ENCODE measurements around the gene FBXW12.

FBXW12 gene

DNA sequence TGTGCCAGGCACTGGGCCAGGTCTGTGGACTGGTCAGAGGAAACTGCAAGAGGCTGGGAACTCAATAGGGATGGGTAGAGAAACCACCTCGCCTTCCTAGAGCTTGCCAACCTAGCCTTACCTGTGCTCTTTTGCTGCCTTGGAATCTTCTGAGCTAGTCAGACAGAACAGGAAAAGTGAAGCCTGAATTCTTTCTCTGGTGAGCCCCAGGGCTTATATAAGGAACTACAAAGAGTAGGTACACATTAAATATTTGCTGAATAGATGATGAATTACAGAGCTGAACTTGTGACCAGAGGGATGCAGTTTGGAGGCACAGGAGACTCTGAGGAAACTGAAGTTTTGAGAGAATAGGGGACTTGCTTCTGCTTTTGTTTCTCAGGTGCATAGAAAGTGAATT is 15.6 kb upstream of the FBXW12 start:
- no peak overlapping the region for H3K4me3 Mint-ChIP-seq
- H3K27ac Mint-ChIP-seq = no peak overlapping the region
- H3K9me3 Mint-ChIP-seq = peaks cover 6 to 8% of the 10 kb centered on the region in 2 donors
- ATAC-seq (replicated peaks) (no peak), DNase-seq (no peak)
- no peaks in the 10 kb centered on the region for H3K4me1 Mint-ChIP-seq
- H3K27me3 Mint-ChIP-seq = peaks cover 53 to 55% of the 10 kb centered on the region in 2 donors
- H3K36me3 Mint-ChIP-seq = peaks cover 0 to 5% of the 10 kb centered on the region in 2 donors

DNA sequence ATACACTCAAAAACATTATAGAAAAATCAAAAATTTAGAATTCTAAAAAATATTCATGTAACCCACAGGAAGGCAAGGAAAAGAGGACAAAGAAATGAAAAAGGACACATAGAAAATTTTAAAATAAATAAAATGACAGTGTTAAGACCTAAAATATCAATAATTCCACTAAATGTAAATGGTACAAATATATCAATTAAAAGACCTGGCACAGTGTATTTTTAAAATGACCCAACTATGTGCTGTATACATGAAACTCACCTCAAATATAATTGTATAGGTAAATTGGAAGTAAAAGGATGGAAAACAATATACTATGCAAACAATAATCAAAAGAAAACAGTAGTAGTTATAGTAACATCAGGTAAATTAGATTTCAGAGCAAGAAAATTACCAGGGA is 10.1 kb upstream of the FBXW12 start:
- DNase-seq = no peak
- no peak for ATAC-seq (replicated peaks)
- peaks cover 0 to 6% of the 10 kb centered on the region in 2 donors for H3K36me3 Mint-ChIP-seq
- no peak overlapping the region for H3K27ac Mint-ChIP-seq
- peaks cover 13 to 15% of the 10 kb centered on the region in 2 donors for H3K9me3 Mint-ChIP-seq
- no peaks in the 10 kb centered on the region for H3K4me1 Mint-ChIP-seq
- peaks cover 34 to 36% of the 10 kb centered on the region in 2 donors for H3K27me3 Mint-ChIP-seq
- no peak overlapping the region for H3K4me3 Mint-ChIP-seq

DNA sequence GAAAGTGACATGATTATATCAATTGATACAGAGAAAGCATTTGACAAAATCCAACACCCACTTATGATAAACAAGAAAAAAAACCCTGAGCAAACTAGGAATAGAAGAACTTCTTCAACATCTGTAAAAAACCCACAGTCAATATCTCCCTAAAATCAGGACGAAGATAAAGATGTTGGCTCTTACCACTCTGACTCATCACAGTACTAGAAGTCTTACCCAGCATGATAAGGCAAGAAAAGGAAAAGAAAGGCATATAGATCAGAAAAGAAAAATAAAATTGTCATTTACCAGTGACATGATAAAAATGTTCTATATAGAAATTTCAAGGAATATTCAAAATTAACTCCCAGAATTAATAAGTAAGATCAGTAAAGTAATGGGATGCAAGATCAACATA is 7.2 kb upstream of the FBXW12 start:
- peaks cover 12 to 13% of the 10 kb centered on the region in 2 donors for H3K9me3 Mint-ChIP-seq
- ATAC-seq (replicated peaks) = no peak
- H3K36me3 Mint-ChIP-seq = peaks cover 0 to 6% of the 10 kb centered on the region in 2 donors
- DNase-seq = no peak
- H3K27ac Mint-ChIP-seq = no peak overlapping the region
- H3K4me3 Mint-ChIP-seq = no peak overlapping the region
- H3K27me3 Mint-ChIP-seq = peaks cover 14 to 20% of the 10 kb centered on the region in 2 donors
- H3K4me1 Mint-ChIP-seq = no peaks in the 10 kb centered on the region

DNA sequence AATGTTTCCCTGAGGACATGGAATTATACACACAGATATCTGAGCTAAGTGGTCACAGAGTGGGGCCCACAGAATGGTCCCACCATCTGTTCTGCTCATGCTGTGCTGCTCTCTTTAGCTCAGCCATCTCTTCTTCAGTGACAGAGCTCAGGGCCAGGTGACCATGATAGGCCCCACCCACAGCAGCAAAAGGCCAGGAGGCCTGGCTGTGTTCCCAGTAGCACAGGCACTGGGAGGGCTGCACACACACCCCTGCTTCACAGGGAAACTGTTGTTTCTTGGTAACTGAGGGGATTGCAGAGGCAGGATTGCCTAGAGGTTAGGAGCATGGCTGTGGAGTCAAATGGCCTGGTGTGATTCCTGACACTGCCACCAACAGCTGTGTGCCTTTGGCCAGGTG is 4.8 kb upstream of the FBXW12 start:
- H3K4me1 Mint-ChIP-seq = no peaks in the 10 kb centered on the region
- DNase-seq (no peak), ATAC-seq (replicated peaks) (peak in 1 of 2 donors; percentile 23)
- peaks cover 5 to 10% of the 10 kb centered on the region in 2 donors for H3K27me3 Mint-ChIP-seq
- peaks cover 2 to 3% of the 10 kb centered on the region in 2 donors for H3K9me3 Mint-ChIP-seq
- H3K27ac Mint-ChIP-seq = no peak overlapping the region
- H3K36me3 Mint-ChIP-seq = no peaks in the 10 kb centered on the region
- no peak overlapping the region for H3K4me3 Mint-ChIP-seq

DNA sequence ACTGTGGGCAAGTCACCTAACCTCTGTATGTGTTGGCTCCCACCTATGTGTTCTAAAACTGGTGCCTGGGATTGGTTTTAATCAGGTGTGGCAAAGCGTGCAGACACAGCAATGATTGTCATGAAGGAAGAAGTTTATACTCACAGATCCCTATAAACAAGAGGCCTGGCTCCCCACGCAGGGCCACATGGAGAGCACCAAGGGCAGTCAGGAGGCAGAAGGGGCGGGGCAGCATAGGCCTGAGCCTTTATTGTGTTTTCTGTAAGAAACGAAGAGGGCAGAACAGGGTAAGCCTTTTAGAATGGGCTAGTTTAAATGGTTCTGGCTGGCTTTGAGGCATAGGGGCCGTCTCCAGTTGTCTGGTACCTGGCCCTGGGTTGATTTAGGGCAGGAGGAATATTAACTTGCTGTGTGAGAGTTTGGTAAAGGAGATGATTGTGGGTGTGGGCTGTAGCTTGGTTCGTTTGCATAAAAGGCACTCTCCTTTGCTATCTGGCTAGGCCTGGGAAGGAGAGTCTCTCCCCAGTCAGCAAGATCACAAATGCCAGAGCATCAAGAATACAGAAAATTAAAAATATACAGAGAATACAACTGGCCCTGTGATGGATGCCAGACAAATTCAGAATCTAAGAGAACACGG is 2.2 kb upstream of the FBXW12 start:
- no peak for DNase-seq
- Mint-ChIP-seq H3K9me3 (peaks cover 0 to under 1% of the 10 kb centered on the region in 2 donors), H3K36me3 (no peaks in the 10 kb centered on the region), H3K27me3 (peaks cover 2% of the 10 kb centered on the region in 2 donors), H3K4me1 (no peaks in the 10 kb centered on the region), H3K27ac (no peak overlapping the region), H3K4me3 (no peak overlapping the region)
- ATAC-seq (replicated peaks) = no peak

DNA sequence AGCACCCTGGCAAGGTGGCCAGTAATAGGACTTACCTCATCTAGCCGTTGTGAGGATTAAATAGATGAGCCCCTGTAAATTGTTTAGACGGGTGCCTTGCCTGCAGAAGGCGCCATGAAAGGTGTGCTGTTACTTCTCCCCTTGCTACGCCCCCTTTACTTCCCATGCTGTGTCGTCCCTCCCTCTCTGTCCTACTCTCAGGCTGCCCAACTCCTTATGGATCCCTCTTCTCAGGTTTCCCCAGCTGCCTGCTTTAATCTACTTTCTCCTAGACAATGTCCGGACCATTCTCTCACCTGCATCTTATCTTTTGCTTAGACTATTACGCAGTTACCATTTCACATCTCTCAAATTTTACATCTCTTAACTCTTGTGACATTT is 1.7 kb upstream of the FBXW12 start:
- Mint-ChIP-seq H3K36me3 (no peaks in the 10 kb centered on the region), H3K9me3 (no peaks in the 10 kb centered on the region), H3K4me3 (no peak overlapping the region), H3K27me3 (no peaks in the 10 kb centered on the region), H3K4me1 (no peaks in the 10 kb centered on the region), H3K27ac (no peak overlapping the region)
- ATAC-seq (replicated peaks) (no peak), DNase-seq (no peak)

DNA sequence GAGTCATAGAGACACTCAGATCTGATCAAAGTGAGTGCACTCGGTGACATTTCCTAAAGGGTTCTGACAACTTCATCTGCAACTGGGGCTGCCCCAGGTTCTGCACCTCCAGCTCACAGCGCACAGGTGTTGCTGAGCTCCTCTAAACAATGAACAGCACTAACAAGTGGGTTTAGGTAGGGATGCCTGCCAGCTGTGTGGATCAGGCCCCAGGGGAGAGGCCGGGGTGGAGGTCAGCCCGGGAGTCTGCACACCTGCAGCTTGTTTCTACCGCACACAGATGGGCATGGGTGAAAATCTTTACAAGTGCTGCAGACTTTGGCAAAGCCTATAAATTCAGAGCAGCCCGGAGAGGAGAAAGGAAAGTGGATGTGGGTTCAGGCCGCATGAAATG is 355 bp downstream of the FBXW12 start:
- DNase-seq (no peak), ATAC-seq (replicated peaks) (no peak)
- no peaks in the 10 kb centered on the region for H3K27me3 Mint-ChIP-seq
- no peaks in the 10 kb centered on the region for H3K9me3 Mint-ChIP-seq
- H3K4me1 Mint-ChIP-seq = no peaks in the 10 kb centered on the region
- H3K4me3 Mint-ChIP-seq = no peak overlapping the region
- H3K36me3 Mint-ChIP-seq = no peaks in the 10 kb centered on the region
- no peak overlapping the region for H3K27ac Mint-ChIP-seq

DNA sequence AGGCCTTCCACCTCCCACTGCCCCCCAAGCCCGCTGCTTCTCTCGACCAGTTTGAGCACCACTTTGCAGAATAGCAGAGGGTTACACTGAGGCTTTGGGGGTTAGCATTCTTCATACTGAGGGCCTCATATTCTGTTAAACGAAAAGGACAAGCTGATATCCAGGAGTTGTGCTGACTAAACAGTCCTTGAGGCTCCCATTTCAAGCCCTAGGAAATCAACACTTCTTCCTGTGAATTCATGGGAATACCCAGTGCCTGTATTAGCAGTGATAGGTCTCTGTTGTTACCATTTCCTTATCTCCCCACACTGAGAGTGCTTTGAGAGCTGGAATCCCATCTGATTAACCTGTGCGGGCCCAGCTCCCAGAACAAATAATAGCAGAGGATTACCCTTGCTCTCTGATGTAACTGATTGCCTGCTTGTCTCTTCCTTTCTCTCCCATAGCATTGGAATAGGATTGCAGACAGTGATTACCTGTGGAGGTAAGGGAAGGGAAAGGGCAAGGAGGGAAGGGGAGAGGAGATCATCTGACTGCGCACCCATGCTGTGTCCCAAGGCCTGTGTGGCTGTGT is 930 bp downstream of the FBXW12 start:
- no peak for DNase-seq
- H3K9me3 Mint-ChIP-seq = no peaks in the 10 kb centered on the region
- no peak for ATAC-seq (replicated peaks)
- H3K27ac Mint-ChIP-seq = no peak overlapping the region
- no peaks in the 10 kb centered on the region for H3K4me1 Mint-ChIP-seq
- no peak overlapping the region for H3K4me3 Mint-ChIP-seq
- H3K36me3 Mint-ChIP-seq = no peaks in the 10 kb centered on the region
- H3K27me3 Mint-ChIP-seq = no peaks in the 10 kb centered on the region

DNA sequence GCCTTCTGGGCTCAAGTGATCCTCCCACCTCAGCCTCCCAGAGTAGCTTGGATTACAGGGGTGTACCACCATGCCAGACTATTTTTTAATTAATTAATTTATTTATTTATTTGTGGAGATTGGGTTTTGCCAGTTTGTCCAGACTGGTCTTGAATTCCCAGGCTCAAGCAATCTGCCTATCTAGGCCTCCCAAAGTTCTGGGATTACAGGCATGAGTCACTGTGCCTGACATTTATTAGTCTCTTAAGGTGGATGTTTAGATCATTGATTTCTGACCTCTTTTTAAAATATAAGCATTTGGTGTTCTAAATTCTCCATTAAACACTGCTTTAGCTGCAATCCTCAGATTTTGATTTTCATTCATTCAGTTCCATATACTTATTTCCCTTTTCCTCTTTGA is 15.6 kb downstream of the FBXW12 start:
- H3K9me3 Mint-ChIP-seq = peaks cover 0 to 1% of the 10 kb centered on the region in 2 donors
- no peak overlapping the region for H3K4me3 Mint-ChIP-seq
- H3K27ac Mint-ChIP-seq = no peak overlapping the region
- DNase-seq = no peak
- peaks cover 0 to 1% of the 10 kb centered on the region in 2 donors for H3K36me3 Mint-ChIP-seq
- peaks cover 12 to 19% of the 10 kb centered on the region in 2 donors for H3K27me3 Mint-ChIP-seq
- no peaks in the 10 kb centered on the region for H3K4me1 Mint-ChIP-seq
- no peak for ATAC-seq (replicated peaks)

DNA sequence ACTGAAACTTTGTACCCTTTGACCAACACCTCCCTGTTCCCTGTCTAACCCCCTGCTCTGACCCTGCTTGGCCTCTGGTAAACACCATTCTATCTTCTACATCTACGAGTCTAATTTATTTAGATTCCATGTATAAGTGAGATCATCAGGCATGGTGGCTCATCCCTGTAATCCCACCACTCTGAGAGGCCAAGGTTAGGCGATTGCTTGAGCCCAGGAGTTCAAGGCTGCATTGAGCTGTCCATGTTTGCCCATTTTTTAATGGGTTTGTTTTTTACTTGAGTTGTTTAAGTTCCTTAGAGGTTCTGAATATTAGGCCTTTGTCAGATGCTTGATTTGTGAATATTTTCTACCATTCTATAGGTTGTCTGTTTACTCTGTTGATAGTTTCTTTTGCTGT is 16.9 kb downstream of the FBXW12 start:
- no peak overlapping the region for H3K27ac Mint-ChIP-seq
- no peak for ATAC-seq (replicated peaks)
- H3K4me1 Mint-ChIP-seq = no peaks in the 10 kb centered on the region
- H3K4me3 Mint-ChIP-seq = no peak overlapping the region
- H3K36me3 Mint-ChIP-seq = peaks cover 0 to 1% of the 10 kb centered on the region in 2 donors
- H3K27me3 Mint-ChIP-seq = peaks cover 14 to 17% of the 10 kb centered on the region in 2 donors
- no peak for DNase-seq
- H3K9me3 Mint-ChIP-seq = peaks cover 0 to 1% of the 10 kb centered on the region in 2 donors

DNA sequence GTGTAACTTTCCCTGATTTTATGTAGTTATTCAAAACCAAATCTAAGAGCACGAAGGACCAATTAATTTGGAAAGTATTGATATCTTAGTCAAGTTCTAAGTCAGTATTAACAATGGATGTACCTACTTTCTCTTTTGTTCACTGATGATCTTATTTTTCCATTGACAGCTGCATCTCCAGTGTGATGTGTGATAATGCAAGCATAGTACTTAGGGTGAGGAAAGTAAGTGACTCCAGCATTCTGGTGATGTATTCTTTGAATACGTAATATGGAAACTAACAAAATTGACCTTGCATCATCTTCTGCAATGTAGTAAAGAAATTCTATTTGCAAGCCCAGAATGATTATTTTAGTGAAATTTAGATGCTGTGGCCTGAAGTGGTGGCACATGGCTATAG is 22.4 kb downstream of the FBXW12 start:
- Mint-ChIP-seq H3K4me1 (no peaks in the 10 kb centered on the region), H3K9me3 (no peaks in the 10 kb centered on the region), H3K27me3 (peaks cover 0 to 12% of the 10 kb centered on the region in 2 donors), H3K27ac (no peak overlapping the region), H3K4me3 (no peak overlapping the region), H3K36me3 (no peaks in the 10 kb centered on the region)
- DNase-seq (no peak), ATAC-seq (replicated peaks) (no peak)

DNA sequence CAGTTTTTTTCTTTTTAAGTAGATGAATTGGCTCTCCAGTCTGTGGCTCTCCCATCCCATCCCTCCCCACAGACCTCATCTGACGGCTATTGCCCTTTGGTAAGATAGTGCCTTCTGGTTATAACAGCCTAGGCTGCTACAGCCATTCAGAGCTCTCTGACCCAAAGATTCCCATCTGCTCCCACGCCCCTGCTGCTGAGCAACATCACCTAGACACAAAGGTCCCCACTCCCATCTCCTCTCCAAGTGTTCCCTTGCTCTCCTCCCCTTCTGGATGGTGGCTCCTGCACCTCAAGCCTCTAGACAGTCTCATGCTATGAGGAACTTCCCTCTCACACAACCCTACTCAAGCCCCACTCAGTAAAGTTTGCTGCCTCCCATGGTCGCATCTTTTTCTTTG is 23.7 kb downstream of the FBXW12 start:
- H3K36me3 Mint-ChIP-seq = no peaks in the 10 kb centered on the region

DNA sequence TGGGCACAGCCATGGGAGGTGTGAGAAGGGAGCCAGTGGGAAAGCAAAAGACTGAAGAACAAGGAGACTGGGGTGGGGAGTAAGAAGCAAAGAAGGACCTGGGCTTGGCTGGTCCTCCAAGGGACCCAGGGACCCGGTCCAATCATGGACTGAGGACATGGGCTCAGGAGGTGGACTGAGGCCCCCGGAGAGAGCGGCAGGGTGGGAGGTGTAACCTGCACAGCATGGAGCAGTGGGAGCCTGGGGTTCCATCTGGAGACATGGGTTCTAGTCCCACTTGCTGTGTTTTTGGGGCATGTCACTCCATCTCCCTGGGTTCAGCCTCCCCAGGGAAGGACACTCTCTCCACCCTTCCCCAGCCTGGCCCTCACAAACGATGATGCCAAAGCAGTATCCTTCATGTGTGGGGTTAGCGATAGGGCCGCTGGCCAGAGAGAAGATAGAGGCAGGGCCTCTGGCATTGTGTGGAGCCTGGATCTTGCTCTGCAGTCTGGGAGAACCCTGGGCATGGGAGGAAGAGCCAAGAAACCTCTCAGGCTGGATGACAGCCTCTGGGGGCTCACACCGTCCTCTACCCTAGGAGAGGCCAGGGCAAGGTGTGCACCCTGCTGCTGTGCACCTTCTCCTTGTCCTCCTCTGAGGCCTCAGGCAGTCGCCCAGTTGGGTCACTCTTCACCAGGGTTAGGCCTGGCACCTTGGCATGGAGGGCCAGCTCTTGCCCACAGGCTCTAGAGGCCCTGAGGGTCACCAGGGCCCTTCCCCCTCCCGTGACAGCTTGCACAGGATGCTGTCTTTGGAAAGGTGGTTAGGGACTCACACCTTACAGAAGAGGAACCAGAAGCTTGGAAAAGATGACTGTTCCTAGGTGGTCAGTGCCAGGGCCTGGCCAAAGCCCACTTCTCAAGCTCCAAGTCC is 26.0 kb downstream of the FBXW12 start:
- ATAC-seq (replicated peaks) (no peak), DNase-seq (no peak)
- no peak overlapping the region for H3K27ac Mint-ChIP-seq
- no peaks in the 10 kb centered on the region for H3K4me1 Mint-ChIP-seq
- peaks cover 6 to 13% of the 10 kb centered on the region in 2 donors for H3K27me3 Mint-ChIP-seq
- H3K4me3 Mint-ChIP-seq = no peak overlapping the region
- H3K36me3 Mint-ChIP-seq = no peaks in the 10 kb centered on the region
- H3K9me3 Mint-ChIP-seq = no peaks in the 10 kb centered on the region

More for the DNA sequence above, 23.7 kb downstream of the FBXW12 start:
- Mint-ChIP-seq H3K27me3 (peaks cover 2 to 14% of the 10 kb centered on the region in 2 donors), H3K4me1 (no peaks in the 10 kb centered on the region), H3K9me3 (no peaks in the 10 kb centered on the region), H3K4me3 (no peak overlapping the region), H3K27ac (no peak overlapping the region)
- no peak for ATAC-seq (replicated peaks)
- DNase-seq = no peak

DNA sequence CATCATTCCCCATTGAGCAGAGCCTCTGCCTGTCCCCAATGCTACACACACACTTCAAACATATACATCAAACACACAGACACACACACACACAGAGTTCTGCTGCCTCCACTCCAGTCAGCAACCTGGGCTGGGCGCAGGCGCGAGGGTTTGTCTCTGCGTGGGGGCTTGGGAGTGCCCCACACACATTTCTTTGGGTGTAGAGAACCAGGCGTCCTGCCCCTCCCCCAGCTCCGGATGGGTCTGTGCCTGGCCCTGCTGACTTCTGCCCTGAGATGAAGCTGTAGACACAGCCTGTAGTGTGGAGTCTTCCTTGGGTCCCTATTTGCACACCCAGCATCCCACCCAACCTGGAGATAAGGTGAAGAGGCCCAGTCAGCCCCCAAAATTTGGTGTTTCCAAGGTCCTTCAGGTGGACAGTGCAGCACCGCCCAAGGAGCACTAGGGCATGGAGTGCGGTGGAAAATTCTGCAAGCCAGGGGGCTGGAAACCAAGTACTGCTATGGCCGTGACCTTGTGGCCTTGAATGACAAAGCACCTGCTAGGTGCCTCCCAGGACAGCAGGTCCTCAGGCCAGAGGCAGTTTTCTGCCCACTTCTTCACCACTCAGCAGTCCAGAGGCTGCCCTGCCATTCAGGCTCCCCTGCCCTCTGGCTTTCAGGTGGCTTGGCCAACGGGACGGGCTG is 26.8 kb downstream of the FBXW12 start:
- Mint-ChIP-seq H3K4me1 (no peaks in the 10 kb centered on the region), H3K9me3 (no peaks in the 10 kb centered on the region), H3K27me3 (peaks cover 6 to 9% of the 10 kb centered on the region in 2 donors), H3K36me3 (no peaks in the 10 kb centered on the region), H3K4me3 (no peak overlapping the region), H3K27ac (no peak overlapping the region)
- no peak for ATAC-seq (replicated peaks)
- no peak for DNase-seq
